H9 (cell line): ENCODE data around the gene OR51S1. TPM values are rescaled to one million over a fixed set of nuclear protein-coding genes. Genes with fewer than 3 reads are reported as not detected.

Experiments used
- DNase-seq: peaks from one replicate; pipeline ENCODE4 v3.0.0-alpha.2; 2017
- H2AFZ ChIP-seq: one replicate; pipeline ENCODE4 v1.6.1; 2013; ENCODE audit warnings: mild to moderate bottlenecking, low read length, control low read depth, moderate library complexity
- H2AK5ac ChIP-seq: 2 replicates; pipeline ENCODE4 v1.6.1; 2013; ENCODE audit warnings: low read length, control low read depth, mixed read lengths; ENCODE audit not compliant: insufficient read length
- H2BK120ac ChIP-seq: one replicate; pipeline ENCODE4 v1.6.1; 2013; ENCODE audit warnings: low read depth, mild to moderate bottlenecking, low read length, control low read depth, inconsistent platforms; ENCODE audit not compliant: poor library complexity, severe bottlenecking
- H2BK12ac ChIP-seq: 2 replicates; pipeline ENCODE4 v1.6.1; 2013; ENCODE audit warnings: low read length, control low read depth, mixed read lengths, low read depth; ENCODE audit not compliant: insufficient read length
- H2BK15ac ChIP-seq: 2 replicates; pipeline ENCODE4 v1.6.1; 2013; ENCODE audit warnings: low read depth, low read length, control low read depth
- H2BK20ac ChIP-seq: one replicate; pipeline ENCODE4 v1.6.1; 2013; ENCODE audit warnings: low read depth, mild to moderate bottlenecking, low read length, control low read depth, inconsistent platforms; ENCODE audit not compliant: poor library complexity, severe bottlenecking
- H2BK5ac ChIP-seq: 2 replicates; pipeline ENCODE4 v1.6.1; 2013; ENCODE audit warnings: low read length, control low read depth, mixed read lengths; ENCODE audit not compliant: insufficient read length
- H3K14ac ChIP-seq: 2 replicates; pipeline ENCODE4 v1.6.1; 2013; ENCODE audit warnings: low read length, control low read depth; ENCODE audit not compliant: insufficient read depth
- H3K18ac ChIP-seq: 2 replicates; pipeline ENCODE4 v1.6.1; 2013; ENCODE audit warnings: low read depth, mild to moderate bottlenecking, mixed read lengths, low read length, control low read depth; ENCODE audit not compliant: insufficient read length
- H3K23ac ChIP-seq: 2 replicates; pipeline ENCODE4 v1.6.1; 2013; ENCODE audit warnings: low read length, control low read depth, mixed read lengths, low read depth; ENCODE audit not compliant: insufficient read length
- H3K23me2 ChIP-seq: 2 replicates; pipeline ENCODE4 v1.6.1; 2013; ENCODE audit warnings: low read depth, mild to moderate bottlenecking, mixed read lengths, low read length, control low read depth; ENCODE audit not compliant: insufficient read length, poor library complexity, severe bottlenecking
- H3K27ac ChIP-seq: 2 replicates; pipeline ENCODE4 v1.5.1; 2013; ENCODE audit warnings: low read length, control low read depth, mixed read lengths, low read depth; ENCODE audit not compliant: insufficient read length
- H3K27me3 ChIP-seq: 2 replicates; pipeline ENCODE4 v1.6.1; 2013; ENCODE audit warnings: low read length, control low read depth, inconsistent platforms; ENCODE audit not compliant: insufficient read depth
- H3K4ac ChIP-seq: 2 replicates; pipeline ENCODE4 v1.6.1; 2013; ENCODE audit warnings: low read depth, mild to moderate bottlenecking, control low read depth, inconsistent platforms, low read length, moderate library complexity
- H3K4me1 ChIP-seq: 2 replicates; pipeline ENCODE4 v1.6.1; 2013; ENCODE audit warnings: low read length, control low read depth, inconsistent platforms; ENCODE audit not compliant: insufficient read depth
- H3K4me2 ChIP-seq: 2 replicates; pipeline ENCODE4 v1.6.1; 2013; ENCODE audit warnings: low read length, control low read depth, mixed read lengths; ENCODE audit not compliant: insufficient read length, insufficient read depth
- H3K56ac ChIP-seq: 2 replicates; pipeline ENCODE4 v1.6.1; 2013; ENCODE audit warnings: low read depth, mild to moderate bottlenecking, mixed read lengths, low read length, control low read depth; ENCODE audit not compliant: insufficient read length
- H3K79me1 ChIP-seq: 2 replicates; pipeline ENCODE4 v1.6.1; 2013; ENCODE audit warnings: low read depth, mild to moderate bottlenecking, moderate library complexity, low read length, control low read depth, inconsistent platforms; ENCODE audit not compliant: insufficient read depth, poor library complexity, severe bottlenecking
- H3K79me2 ChIP-seq: 2 replicates; pipeline ENCODE4 v1.6.1; 2013; ENCODE audit warnings: low read length, control low read depth, inconsistent platforms; ENCODE audit not compliant: insufficient read depth
- H3K9ac ChIP-seq: 2 replicates; pipeline ENCODE4 v1.6.1; 2013; ENCODE audit warnings: low read length, control low read depth, mixed read lengths; ENCODE audit not compliant: insufficient read length; ENCODE audit errors: extremely low read depth
- H3K9me3 ChIP-seq: one replicate; pipeline ENCODE4 v1.6.1; 2013; ENCODE audit warnings: low read depth, low read length, inconsistent platforms; ENCODE audit not compliant: control insufficient read depth
- H3T11ph ChIP-seq: one replicate; pipeline ENCODE4 v1.6.1; 2013; ENCODE audit warnings: mild to moderate bottlenecking, low read length, control low read depth, inconsistent platforms
- H4K20me1 ChIP-seq: one replicate; pipeline ENCODE4 v1.6.1; 2013; ENCODE audit not compliant: control insufficient read depth, insufficient read length, insufficient read depth
- H4K5ac ChIP-seq: 2 replicates; pipeline ENCODE4 v1.6.1; 2013; ENCODE audit warnings: low read depth, mild to moderate bottlenecking, mixed read lengths, low read length, control low read depth; ENCODE audit not compliant: insufficient read length
- H4K8ac ChIP-seq: replicated peaks from 2 replicates; pipeline ENCODE4 v1.6.1; 2013; ENCODE audit warnings: low read length, control low read depth, mixed read lengths, low read depth; ENCODE audit not compliant: insufficient read length
- H4K91ac ChIP-seq: 2 replicates; pipeline ENCODE4 v1.6.1; 2013; ENCODE audit warnings: low read depth, mild to moderate bottlenecking, moderate library complexity, mixed read lengths, low read length, control low read depth; ENCODE audit not compliant: insufficient read length
- H3K27ac Mint-ChIP-seq, 3 experiments: 2 replicates in 2 of 3; 3 replicates in 1 of 3; pipeline ENCODE4 v1.8.0; 2020 to 2021; ENCODE audit warnings: mixed read lengths in 3 of 3, mild to moderate bottlenecking in 1 of 3, moderate library complexity in 1 of 3
- H3K27me3 Mint-ChIP-seq: 2 replicates; pipeline ENCODE4 v1.8.0; 2021; ENCODE audit warnings: low read depth, mild to moderate bottlenecking, moderate library complexity, mixed read lengths
- H3K36me3 Mint-ChIP-seq, 3 experiments: 2 replicates in 2 of 3; 3 replicates in 1 of 3; pipeline ENCODE4 v1.8.0; 2020 to 2021; ENCODE audit warnings: low read depth in 3 of 3, mixed read lengths in 3 of 3; ENCODE audit not compliant: insufficient read depth in 1 of 3
- H3K4me1 Mint-ChIP-seq, 2 experiments: 2 replicates each; pipeline ENCODE4 v1.8.0; 2020; ENCODE audit warnings: mixed read lengths in 2 of 2
- H3K4me3 Mint-ChIP-seq, 2 experiments: 2 replicates in 1 of 2; 3 replicates in 1 of 2; pipeline ENCODE4 v1.8.0; 2020 to 2021; ENCODE audit warnings: mild to moderate bottlenecking in 2 of 2, mixed read lengths in 2 of 2, moderate library complexity in 1 of 2
- H3K9me3 Mint-ChIP-seq, 2 experiments: 2 replicates in 1 of 2; 3 replicates in 1 of 2; pipeline ENCODE4 v1.8.0; 2020; ENCODE audit warnings: mild to moderate bottlenecking in 2 of 2, mixed read lengths in 2 of 2, moderate library complexity in 1 of 2
- WGBS: extraction: QIAGEN DNeasy Blood & Tissue Kit; methylation state at CpG from one replicate; pipeline ENCODE4 v1.1.7; 2013; ENCODE audit warnings: missing lambda C conversion rate, low lambda C conversion rate, mixed read lengths; ENCODE audit not compliant: insufficient read length; ENCODE audit errors: extremely low coverage; 5-methylcytosine and 5-hydroxymethylcytosine counted together
- total RNA-seq: library from RNA; stranded (reverse); gene quantifications from 2 replicates; pipeline ENCODE4 v1.2.1, GENCODE V29; 2021
- TF ChIP-seq, protein P1 (sequence below): fragments of 200-600 bp; sonication (generic); conservative IDR thresholded peaks from 3 replicates; pipeline ENCODE4 v1.8.0; 2021; ENCODE audit warnings: antibody characterized with exemption, mild to moderate bottlenecking

Gene OR51S1
- total RNA-seq, 1 experiment from 2014 or later: not detected

- DNase-seq: no peak
- H4K8ac ChIP-seq: no peak within 1 kb of the TSS
- H3K27ac ChIP-seq: no peak within 1 kb of the TSS
- H4K5ac ChIP-seq: no peak within 1 kb of the TSS
- no peak within 1 kb of the TSS for H2BK15ac ChIP-seq
- no peak within 1 kb of the TSS for H3K14ac ChIP-seq
- H3K9me3 Mint-ChIP-seq: no peaks in the 10 kb centered on the region
- H2BK20ac ChIP-seq: no peak within 1 kb of the TSS
- H3K18ac ChIP-seq: no peak within 1 kb of the TSS
- TF ChIP-seq, protein P1, sequence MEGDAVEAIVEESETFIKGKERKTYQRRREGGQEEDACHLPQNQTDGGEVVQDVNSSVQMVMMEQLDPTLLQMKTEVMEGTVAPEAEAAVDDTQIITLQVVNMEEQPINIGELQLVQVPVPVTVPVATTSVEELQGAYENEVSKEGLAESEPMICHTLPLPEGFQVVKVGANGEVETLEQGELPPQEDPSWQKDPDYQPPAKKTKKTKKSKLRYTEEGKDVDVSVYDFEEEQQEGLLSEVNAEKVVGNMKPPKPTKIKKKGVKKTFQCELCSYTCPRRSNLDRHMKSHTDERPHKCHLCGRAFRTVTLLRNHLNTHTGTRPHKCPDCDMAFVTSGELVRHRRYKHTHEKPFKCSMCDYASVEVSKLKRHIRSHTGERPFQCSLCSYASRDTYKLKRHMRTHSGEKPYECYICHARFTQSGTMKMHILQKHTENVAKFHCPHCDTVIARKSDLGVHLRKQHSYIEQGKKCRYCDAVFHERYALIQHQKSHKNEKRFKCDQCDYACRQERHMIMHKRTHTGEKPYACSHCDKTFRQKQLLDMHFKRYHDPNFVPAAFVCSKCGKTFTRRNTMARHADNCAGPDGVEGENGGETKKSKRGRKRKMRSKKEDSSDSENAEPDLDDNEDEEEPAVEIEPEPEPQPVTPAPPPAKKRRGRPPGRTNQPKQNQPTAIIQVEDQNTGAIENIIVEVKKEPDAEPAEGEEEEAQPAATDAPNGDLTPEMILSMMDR: no peak
- no peak within 1 kb of the TSS for H3T11ph ChIP-seq
- no peak within 1 kb of the TSS for H2AFZ ChIP-seq
- no peaks in the 10 kb centered on the region for H4K20me1 ChIP-seq
- no peak within 1 kb of the TSS for H3K4ac ChIP-seq
- H3K27me3 ChIP-seq: no peaks in the 10 kb centered on the region
- no peak within 1 kb of the TSS for H3K4me3 Mint-ChIP-seq
- H3K79me1 ChIP-seq: no peaks in the 10 kb centered on the region
- H3K36me3 Mint-ChIP-seq: no peaks in the 10 kb centered on the region
- no peak within 1 kb of the TSS for H2BK12ac ChIP-seq
- no peak within 1 kb of the TSS for H2BK5ac ChIP-seq
- no peak within 1 kb of the TSS for H3K9ac ChIP-seq
- no peak within 1 kb of the TSS for H2BK120ac ChIP-seq
- H4K91ac ChIP-seq: no peak within 1 kb of the TSS
- H3K79me2 ChIP-seq: no peaks in the 10 kb centered on the region
- no peaks in the 10 kb centered on the region for H3K23me2 ChIP-seq
- peak within 1 kb of the TSS in 1 of 3 experiments; percentile 21; a peak in 2 of 7 replicates for H3K27ac Mint-ChIP-seq
- no peaks in the 10 kb centered on the region for H3K4me1 ChIP-seq
- no peaks in the 10 kb centered on the region for H3K9me3 ChIP-seq
- no peak within 1 kb of the TSS for H3K4me2 ChIP-seq
- no peaks in the 10 kb centered on the region; the same call in 1 of the 2 replicates for H3K27me3 Mint-ChIP-seq
- no peak within 1 kb of the TSS for H3K23ac ChIP-seq
- no peak within 1 kb of the TSS for H3K56ac ChIP-seq
- no peak within 1 kb of the TSS for H2AK5ac ChIP-seq
- no CpG with 5 or more reads among the region's 1 CpG for WGBS
- no peaks in the 10 kb centered on the region for H3K4me1 Mint-ChIP-seq
Measured at GRCh38 chr11:4821021-4821420, 28.0 kb downstream of the OR51S1 start, which contains the start of gene OR51F2. TSS of gene OR51F2 (plus strand) at chr11:4821321. CDS start at chr11:4821422, 101 bp downstream.
